ENCODE measurements around the gene CA11. TPM values are rescaled to one million over a fixed set of nuclear protein-coding genes. Genes with fewer than 3 reads are reported as not detected.
A peak's percentile ranks its signal among the peaks of the same experiment; 100 is the strongest.

Gene CA11
- total and polyA plus RNA-seq, 2 donors (not counting 1 experiment from before 2014, with no cell fraction given) = 1.7 to 4.1 TPM

DNA sequence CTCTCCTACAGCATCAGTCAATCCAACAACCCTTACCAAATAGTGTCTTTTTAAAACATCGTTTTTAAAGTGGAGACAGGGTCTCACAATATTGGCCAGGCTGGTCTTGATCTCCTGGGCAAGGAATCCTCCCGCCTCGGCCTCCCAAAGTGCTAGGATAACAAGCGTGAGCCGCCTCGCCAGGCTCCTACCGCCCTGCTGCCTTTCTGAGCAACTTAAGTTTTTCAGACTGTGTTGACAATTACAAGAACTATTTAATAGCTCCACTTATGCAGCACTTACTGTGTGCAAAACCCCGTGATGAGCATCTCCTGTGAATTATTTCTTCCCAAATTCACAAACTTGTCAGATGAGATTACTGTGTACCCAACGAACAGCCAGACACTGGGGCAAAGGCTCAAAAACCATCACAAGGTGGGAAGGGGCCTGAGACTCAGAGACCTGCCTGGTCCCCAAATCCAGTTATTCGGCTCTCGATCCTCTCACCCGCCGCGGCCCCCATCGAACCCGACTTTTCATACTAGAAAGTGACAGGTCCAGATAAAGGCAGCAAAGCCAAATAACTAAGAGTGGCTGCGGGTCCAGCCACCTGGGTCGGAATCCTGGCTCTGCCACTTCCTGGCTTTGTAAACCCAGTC is 27.6 kb downstream of the CA11 start:
- Histone ChIP-seq H3K4me3 (replicated peaks in 1 of 4; ENCODE audit: control extremely low read depth in 1 of 4, insufficient read depth in 1 of 4, low read depth in 3 of 4, low read length in 4 of 4) (peak overlapping the region; percentile 79 to 99 (median 93)), H3K9me3 (ENCODE audit: control insufficient read depth, insufficient read depth, low read depth, low read length) (no peaks in the 10 kb centered on the region), H3K36me3 (ENCODE audit: control insufficient read depth, insufficient read depth, low read length) (peaks cover 28% of the 10 kb centered on the region), H4K20me1 (ENCODE audit: control insufficient read depth, extremely low read depth, insufficient read depth, low read length) (peaks cover 2% of the 10 kb centered on the region), H3K27me3 (ENCODE audit: control insufficient read depth, insufficient read depth, low read length) (no peaks in the 10 kb centered on the region), H3K4me2 (ENCODE audit: extremely low read depth, insufficient read depth, low read length) (peak overlapping the region; percentile 100), H3K9ac (ENCODE audit: insufficient read depth, low read length) (peak overlapping the region; percentile 92), H2AFZ (ENCODE audit: low read length) (no peak overlapping the region), H3K79me2 (ENCODE audit: control insufficient read depth, insufficient read depth, low read length) (peaks cover 37% of the 10 kb centered on the region), H3K4me1 (ENCODE audit: control insufficient read depth, extremely low read depth, insufficient read depth, low read length) (peaks cover 14% of the 10 kb centered on the region), H3K27ac (ENCODE audit: insufficient read depth, low read length) (peak overlapping the region; percentile 86)
- no peak for DNase-seq (ENCODE audit: low read depth in 2 of 2)
- no peak for TF ChIP-seq EZH2 (IDR thresholded peaks at IDR 0.05; ENCODE audit: low read length, missing control alignments)
- TF ChIP-seq, protein P1, sequence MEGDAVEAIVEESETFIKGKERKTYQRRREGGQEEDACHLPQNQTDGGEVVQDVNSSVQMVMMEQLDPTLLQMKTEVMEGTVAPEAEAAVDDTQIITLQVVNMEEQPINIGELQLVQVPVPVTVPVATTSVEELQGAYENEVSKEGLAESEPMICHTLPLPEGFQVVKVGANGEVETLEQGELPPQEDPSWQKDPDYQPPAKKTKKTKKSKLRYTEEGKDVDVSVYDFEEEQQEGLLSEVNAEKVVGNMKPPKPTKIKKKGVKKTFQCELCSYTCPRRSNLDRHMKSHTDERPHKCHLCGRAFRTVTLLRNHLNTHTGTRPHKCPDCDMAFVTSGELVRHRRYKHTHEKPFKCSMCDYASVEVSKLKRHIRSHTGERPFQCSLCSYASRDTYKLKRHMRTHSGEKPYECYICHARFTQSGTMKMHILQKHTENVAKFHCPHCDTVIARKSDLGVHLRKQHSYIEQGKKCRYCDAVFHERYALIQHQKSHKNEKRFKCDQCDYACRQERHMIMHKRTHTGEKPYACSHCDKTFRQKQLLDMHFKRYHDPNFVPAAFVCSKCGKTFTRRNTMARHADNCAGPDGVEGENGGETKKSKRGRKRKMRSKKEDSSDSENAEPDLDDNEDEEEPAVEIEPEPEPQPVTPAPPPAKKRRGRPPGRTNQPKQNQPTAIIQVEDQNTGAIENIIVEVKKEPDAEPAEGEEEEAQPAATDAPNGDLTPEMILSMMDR (conservative IDR thresholded peaks at IDR 0.05 in 1 of 2, IDR thresholded peaks at IDR 0.05 in 1 of 2; ENCODE audit: low read depth in 1 of 2, low read length in 2 of 2) = no peak

DNA sequence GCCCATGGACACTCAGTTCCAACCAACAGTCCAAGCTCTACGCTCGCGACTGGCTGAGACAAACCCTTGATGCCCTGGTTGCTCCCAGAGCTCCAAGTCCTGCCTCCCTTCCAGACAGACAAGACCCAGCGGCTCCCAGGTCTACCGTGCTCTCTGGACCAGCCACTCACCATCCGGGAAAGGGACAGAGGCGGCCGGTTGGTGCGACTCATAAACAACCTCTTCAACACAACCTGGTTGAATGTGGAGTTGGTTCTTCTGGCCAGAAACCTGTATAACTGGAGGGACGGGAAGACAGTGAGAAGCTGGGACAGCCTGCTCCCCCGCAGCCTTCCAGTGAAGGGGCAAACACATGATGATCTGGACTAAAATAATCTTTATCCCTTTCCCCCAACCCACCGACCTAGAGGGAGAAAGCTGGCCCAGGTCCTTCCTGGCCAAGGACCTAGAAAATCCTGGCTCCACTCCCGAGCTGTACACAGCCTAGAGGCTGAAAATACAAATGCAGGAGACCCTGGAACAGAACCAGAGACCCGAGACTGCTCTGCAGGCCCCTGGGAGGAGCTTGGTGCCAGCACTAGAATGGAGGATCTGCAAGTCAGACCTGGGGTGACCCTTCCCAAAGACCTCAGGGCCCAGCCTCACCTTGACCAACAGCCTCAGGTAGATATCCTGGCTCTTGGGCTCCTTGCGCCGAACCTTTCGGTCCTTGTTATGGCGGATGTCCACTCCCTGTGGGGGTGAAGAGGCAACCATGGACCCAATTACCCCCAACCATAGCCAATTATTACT is 28.6 kb downstream of the CA11 start:
- Histone ChIP-seq H4K20me1 (ENCODE audit: control insufficient read depth, extremely low read depth, insufficient read depth, low read length) (peaks cover 2% of the 10 kb centered on the region), H3K79me2 (ENCODE audit: control insufficient read depth, insufficient read depth, low read length) (peaks cover 37% of the 10 kb centered on the region)
- TF ChIP-seq, protein P1 (conservative IDR thresholded peaks at IDR 0.05 in 1 of 2, IDR thresholded peaks at IDR 0.05 in 1 of 2; ENCODE audit: low read depth in 1 of 2, low read length in 2 of 2) = peak; percentile 11 to 26
- TF ChIP-seq EZH2 (IDR thresholded peaks at IDR 0.05; ENCODE audit: low read length, missing control alignments) = no peak

DNA sequence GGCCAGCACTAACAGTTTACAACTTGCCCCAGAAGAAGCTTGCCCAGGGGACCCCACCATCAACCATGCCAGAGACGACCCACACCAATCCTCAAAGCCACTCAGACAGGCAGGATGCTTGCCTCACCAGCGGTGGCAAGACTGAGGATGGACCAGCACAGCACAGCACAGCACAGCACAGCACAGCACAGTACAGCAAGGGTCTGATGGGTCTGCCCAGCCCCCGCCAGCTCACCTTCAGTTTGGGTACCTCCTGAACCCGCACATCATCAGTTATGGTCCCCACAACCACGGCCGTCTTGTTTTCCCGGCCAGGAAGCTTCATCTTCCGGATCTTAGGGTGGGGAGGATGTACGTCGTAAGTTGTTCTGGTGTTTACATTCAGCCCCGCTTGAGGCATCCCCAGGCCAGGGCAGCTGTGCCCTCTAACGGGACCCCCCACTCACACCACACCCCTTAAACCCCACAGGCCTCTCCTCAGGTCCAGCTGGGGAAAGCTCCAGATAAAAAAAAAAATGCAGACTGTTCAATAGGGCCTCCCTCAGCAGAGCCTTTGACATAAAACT is 29.4 kb downstream of the CA11 start:
- H3K79me2 ChIP-seq (ENCODE audit: control insufficient read depth, insufficient read depth, low read length) = peaks cover 37% of the 10 kb centered on the region
- DNase-seq (ENCODE audit: low read depth in 2 of 2) = no peak
- no peak overlapping the region for H3K27ac ChIP-seq (ENCODE audit: insufficient read depth, low read length)
- H3K4me3 ChIP-seq (replicated peaks in 1 of 4; ENCODE audit: control extremely low read depth in 1 of 4, insufficient read depth in 1 of 4, low read depth in 3 of 4, low read length in 4 of 4) = peak overlapping the region; percentile 79 to 99 (median 93)
- no peak overlapping the region for H2AFZ ChIP-seq (ENCODE audit: low read length)
- H3K4me1 ChIP-seq (ENCODE audit: control insufficient read depth, extremely low read depth, insufficient read depth, low read length) = peaks cover 12% of the 10 kb centered on the region
- H3K9me3 ChIP-seq (ENCODE audit: control insufficient read depth, insufficient read depth, low read depth, low read length) = no peaks in the 10 kb centered on the region
- peaks cover 2% of the 10 kb centered on the region for H4K20me1 ChIP-seq (ENCODE audit: control insufficient read depth, extremely low read depth, insufficient read depth, low read length)
- TF ChIP-seq, protein P1 (conservative IDR thresholded peaks at IDR 0.05 in 1 of 2, IDR thresholded peaks at IDR 0.05 in 1 of 2; ENCODE audit: low read depth in 1 of 2, low read length in 2 of 2) = no peak
- TF ChIP-seq EZH2 (IDR thresholded peaks at IDR 0.05; ENCODE audit: low read length, missing control alignments) = no peak
- peak overlapping the region; percentile 100 for H3K4me2 ChIP-seq (ENCODE audit: extremely low read depth, insufficient read depth, low read length)
- peaks cover 28% of the 10 kb centered on the region for H3K36me3 ChIP-seq (ENCODE audit: control insufficient read depth, insufficient read depth, low read length)
- H3K9ac ChIP-seq (ENCODE audit: insufficient read depth, low read length) = peak overlapping the region; percentile 92
- no peaks in the 10 kb centered on the region for H3K27me3 ChIP-seq (ENCODE audit: control insufficient read depth, insufficient read depth, low read length)

More for the DNA sequence above, 28.6 kb downstream of the CA11 start:
- no peak overlapping the region for H2AFZ ChIP-seq (ENCODE audit: low read length)
- H3K27me3 ChIP-seq (ENCODE audit: control insufficient read depth, insufficient read depth, low read length) = no peaks in the 10 kb centered on the region
- peak in 1 of 2 donors; percentile 44 for DNase-seq (ENCODE audit: low read depth in 2 of 2)
- no peaks in the 10 kb centered on the region for H3K9me3 ChIP-seq (ENCODE audit: control insufficient read depth, insufficient read depth, low read depth, low read length)
- H3K36me3 ChIP-seq (ENCODE audit: control insufficient read depth, insufficient read depth, low read length) = peaks cover 28% of the 10 kb centered on the region
- peaks cover 12% of the 10 kb centered on the region for H3K4me1 ChIP-seq (ENCODE audit: control insufficient read depth, extremely low read depth, insufficient read depth, low read length)
- H3K4me2 ChIP-seq (ENCODE audit: extremely low read depth, insufficient read depth, low read length) = peak overlapping the region; percentile 100
- H3K27ac ChIP-seq (ENCODE audit: insufficient read depth, low read length) = peak overlapping the region; percentile 86
- peak overlapping the region; percentile 79 to 99 (median 93) for H3K4me3 ChIP-seq (replicated peaks in 1 of 4; ENCODE audit: control extremely low read depth in 1 of 4, insufficient read depth in 1 of 4, low read depth in 3 of 4, low read length in 4 of 4)
- peak overlapping the region; percentile 92 for H3K9ac ChIP-seq (ENCODE audit: insufficient read depth, low read length)
